GM18873 (cell line): Measurements from ENCODE around the gene TIAM2.

Experiments
- ATAC-seq: cut with Tn5 transposase; IDR thresholded peaks from one replicate; pipeline ENCODE4 v1.9.1; 2021; ENCODE audit warnings: mild to moderate bottlenecking, moderate library complexity, moderate number of reproducible peaks; ENCODE audit not compliant: unreplicated experiment, low FRiP score

TIAM2 gene

GRCh38 chr6:155021680-155022079 is 26.6 kb downstream of the TIAM2 start:
- ATAC-seq, result no peak

GRCh38 chr6:155022721-155023120 is 27.6 kb downstream of the TIAM2 start:
- ATAC-seq, result no peak

DNA sequence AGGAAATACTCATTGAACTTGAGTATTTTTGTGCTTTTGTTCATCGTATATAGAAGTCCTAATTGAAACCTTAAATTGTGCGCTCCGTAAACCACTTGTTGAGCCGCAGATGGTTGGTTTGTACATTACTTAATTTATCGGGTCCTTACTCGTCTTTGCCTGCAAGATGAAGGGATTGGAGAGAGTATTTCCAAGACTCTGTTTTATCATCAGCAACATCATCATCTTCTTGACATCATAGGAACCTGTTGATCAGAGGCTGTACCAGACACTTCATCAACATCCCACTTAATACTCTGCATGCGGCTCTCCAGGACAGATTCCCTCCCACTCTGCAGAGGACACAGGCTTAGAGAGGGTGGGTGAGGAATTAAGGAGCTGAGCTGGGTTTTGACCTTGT is 28.6 kb downstream of the TIAM2 start:
- ATAC-seq, result no peak

DNA sequence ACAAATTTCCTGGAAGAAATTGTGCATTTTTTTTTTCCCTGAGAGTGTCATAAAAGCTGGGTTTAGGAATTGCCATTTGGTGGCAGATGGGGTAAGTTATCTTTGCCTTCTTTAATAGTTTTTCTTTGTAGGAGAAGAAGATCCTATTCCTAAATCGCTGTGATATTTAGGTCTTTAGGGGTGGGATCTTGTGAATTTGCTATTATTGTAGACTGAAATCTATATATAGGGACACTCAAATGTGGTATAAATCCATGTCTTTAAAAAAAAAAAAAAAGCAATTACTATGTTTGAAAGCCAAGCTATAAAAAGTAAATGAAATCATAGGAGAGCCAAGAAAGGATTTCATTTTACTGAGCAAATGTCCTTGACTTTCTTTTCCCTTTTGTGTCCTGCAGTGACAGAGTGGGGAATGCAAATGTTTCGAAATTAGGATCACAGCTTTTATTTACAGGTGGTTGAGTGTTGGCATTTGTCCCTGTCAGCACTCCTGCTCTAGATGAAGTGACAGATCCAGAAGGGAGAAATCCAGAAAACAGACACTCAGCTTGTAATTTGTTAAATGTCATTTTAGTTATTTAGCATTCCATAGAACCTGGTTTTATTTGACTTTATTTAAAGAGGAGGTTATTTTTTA is 29.4 kb downstream of the TIAM2 start:
- ATAC-seq, result no peak

GRCh38 chr6:155026022-155026705 is 31.0 kb downstream of the TIAM2 start:
- no peak for ATAC-seq

- ATAC-seq, result no peak
Measured at GRCh38 chr6:155026706-155027045, 31.6 kb downstream of the TIAM2 start.

DNA sequence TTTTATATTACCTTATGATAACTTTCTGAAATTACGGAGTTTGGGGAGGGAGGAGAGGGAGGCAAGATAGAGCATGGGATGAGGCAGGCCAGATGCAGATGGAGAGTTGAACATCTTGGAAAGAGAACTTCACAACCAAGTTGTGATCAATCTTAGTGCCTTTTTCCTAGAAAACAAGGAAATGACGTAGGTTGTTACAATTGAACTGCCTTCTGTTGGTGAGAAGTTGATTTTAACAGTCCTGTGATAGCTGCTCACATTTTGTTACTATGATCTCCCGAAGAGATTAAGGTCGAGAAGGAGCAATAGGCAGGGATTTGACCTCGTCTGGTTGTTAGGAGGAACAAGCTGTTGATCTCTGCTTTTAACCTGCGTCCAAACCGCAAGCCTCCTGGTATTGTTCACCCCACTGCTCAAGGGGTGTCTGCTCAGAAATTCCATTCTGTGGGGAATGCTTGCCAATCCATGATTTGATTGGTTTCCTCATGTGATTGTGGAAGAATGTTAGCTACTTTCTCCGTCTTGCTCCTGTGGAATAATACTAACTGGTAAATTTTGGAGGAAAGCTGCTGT is 35.1 kb downstream of the TIAM2 start:
- ATAC-seq, result no peak

- ATAC-seq, result no peak
Measured at GRCh38 chr6:155031091-155031490, 36.0 kb downstream of the TIAM2 start.

GRCh38 chr6:155033021-155033791 is 38.1 kb downstream of the TIAM2 start:
- no peak for ATAC-seq

- no peak for ATAC-seq
Measured at GRCh38 chr6:155036907-155037306, 41.8 kb downstream of the TIAM2 start.

DNA sequence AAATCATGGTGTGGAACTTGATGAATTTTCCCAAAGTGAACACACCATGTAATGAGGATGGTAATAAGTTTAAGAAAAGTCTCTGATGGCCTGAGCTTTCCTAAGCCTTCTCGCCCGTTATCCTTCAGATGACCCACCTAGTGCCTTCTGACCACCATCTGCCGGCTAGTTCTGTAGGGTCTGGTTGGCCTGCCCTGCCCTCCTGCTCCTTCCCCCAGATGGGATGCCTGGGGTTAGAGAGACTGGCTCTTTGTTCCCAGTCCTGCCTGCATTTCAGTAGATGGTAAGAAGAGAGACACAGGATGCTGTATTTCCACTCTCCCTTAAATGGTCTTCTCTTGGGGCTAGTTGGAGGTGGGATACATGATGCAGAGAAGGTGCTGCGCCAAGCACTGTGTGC is 43.0 kb downstream of the TIAM2 start:
- ATAC-seq, result no peak

DNA sequence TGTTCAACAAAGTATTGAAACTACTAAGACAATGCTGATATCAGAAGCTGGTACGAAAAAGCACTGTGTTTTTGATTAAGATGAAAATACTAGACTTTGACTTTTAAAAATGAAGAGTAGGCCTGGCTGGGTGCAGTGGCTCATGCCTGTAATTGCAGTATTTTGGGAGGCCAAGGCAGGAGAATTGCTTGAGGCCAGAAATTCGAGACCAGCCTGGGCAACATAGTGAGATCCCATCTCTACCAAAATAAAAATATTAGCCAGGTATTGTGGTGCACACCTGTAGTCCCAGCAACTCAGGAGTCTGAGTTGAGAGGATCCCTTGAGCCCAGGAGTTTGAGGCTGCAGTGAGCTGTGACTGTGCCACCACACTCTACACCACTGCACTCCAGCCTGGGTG is 43.4 kb downstream of the TIAM2 start:
- no peak for ATAC-seq

GRCh38 chr6:155039618-155040017 is 44.5 kb downstream of the TIAM2 start:
- ATAC-seq, result no peak

DNA sequence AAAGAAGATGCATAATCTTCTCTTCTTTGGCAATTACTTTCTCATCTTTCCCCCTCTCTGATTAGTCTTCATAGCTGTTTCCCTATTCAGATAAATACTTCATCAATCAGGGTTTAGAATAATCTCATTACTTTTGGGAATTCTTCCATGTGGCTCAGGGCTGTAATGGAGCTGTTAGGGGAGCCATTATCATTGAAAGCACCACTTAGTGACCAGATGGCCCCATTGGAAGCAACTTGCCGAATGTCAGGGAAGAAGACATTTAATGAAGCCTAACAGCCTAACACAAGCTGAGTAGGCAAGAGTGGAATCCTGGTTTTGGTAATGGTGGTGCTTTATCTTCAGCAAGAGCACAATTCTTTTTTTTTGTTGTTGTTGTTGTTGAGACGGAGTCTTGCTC is 45.0 kb downstream of the TIAM2 start:
- ATAC-seq, result no peak

DNA sequence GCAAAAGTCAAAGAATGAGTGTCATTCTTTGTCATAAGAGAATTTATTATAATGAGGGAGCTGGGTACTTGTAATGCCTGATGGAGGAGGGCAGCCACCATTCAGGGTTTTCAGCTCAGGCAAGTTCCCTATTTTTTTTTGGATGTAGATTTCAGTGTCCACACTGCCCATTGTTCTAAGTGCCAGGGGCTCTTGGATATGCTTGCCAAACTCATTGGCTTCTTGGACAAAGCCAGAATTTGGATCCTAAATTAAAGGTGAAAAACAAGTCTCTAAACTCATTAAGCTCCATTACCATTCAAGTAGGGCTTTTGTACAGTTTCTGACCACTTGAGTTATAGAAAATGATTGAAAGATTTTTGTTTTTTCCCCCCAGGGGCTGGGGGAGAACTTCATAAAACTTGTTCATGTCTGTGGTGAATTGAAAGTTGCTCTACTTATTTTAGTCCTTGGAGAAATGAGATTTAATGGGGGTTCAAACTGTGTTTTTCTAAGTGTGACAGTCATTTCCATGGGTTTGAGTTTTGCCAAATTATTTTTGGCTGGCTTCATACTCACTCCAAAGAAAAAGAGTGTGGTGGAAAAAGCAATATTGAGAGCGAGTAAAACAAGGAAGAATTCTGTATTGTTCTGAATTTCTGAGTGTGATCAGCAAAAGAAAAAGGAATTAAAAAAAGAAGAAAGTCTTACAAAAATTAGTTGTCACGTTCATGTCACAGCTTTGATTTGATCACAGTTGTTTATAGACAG is 46.0 kb downstream of the TIAM2 start:
- no peak for ATAC-seq

GRCh38 chr6:155041741-155042279 is 46.7 kb downstream of the TIAM2 start:
- ATAC-seq, result no peak

- ATAC-seq, result no peak
Measured at GRCh38 chr6:155042983-155043382, 47.9 kb downstream of the TIAM2 start.

DNA sequence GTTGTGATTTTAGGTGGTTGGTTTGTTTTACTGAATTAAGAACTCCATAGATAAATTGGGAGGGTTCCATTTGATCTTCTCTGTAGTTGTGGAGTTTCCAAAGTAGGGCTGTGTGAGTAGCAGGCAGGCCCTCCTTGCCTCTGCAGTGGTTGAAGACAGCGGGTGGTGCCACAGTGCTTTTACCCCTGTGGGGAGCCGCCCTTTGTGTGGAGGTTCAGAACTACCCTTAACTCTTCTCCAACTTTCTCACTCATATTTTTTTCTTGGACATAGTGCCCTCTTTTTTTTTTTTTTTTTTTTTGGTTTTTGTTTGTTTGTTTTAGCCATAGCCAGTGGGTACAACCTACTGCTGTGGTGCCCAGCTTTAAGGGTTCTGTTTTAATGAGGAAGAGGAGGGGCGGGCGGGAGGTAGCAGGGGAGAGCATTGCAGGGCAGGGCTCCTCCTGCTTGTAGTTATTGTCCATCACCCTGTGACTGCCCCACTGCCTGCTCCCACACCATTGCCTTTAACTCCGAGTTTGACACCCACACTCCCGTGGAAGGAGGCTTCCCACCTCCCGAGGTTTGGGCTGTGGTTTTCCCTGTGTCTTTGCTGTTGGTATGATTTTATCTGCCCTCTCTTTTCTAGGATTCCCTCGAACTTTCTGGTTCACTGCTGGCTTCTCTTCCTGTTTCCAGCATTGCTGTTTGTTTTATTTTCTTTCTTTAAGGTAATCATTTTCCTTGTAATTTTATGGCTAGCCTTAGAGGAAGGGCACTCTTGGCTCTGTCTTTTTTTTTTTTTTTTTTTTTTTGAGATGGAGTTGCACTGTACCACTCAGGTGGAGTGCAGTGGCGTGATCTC is 50.7 kb downstream of the TIAM2 start:
- no peak for ATAC-seq

- ATAC-seq, result no peak
Measured at GRCh38 chr6:155047523-155047922, 52.4 kb downstream of the TIAM2 start.

- no peak for ATAC-seq
Measured at GRCh38 chr6:155050311-155050710, 55.2 kb downstream of the TIAM2 start.
